ENCODE measurements around the gene KCNJ14.
"Not testable (repeated sequence)": the region's sequence is repeated elsewhere in the genome, so short reads cannot be mapped to it uniquely, and the experiment has no call there.

The KCNJ14 gene

DNA sequence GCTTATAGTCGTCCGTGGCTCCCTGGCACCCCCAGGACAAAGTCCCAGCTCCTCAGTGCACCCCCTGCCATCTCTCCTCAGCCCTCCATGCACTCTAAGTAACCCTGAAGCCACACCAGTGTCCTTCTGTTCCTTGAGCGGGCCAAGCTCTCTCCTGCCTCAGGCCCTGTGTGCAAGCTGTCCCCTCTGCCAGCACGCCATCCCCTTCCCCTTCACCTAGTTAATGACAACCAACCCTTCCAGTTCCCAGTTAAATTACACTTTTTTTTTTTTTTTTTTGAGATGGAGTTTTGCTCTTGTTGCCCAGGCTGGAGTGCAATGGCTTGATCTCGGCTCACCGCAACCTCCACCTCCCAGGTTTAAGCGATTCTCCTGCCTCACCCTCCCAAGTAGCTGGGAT, 33.1 kb downstream of the KCNJ14 start:
- DNase-seq (ENCODE audit: low spot score), result not testable (repeated sequence)

DNA sequence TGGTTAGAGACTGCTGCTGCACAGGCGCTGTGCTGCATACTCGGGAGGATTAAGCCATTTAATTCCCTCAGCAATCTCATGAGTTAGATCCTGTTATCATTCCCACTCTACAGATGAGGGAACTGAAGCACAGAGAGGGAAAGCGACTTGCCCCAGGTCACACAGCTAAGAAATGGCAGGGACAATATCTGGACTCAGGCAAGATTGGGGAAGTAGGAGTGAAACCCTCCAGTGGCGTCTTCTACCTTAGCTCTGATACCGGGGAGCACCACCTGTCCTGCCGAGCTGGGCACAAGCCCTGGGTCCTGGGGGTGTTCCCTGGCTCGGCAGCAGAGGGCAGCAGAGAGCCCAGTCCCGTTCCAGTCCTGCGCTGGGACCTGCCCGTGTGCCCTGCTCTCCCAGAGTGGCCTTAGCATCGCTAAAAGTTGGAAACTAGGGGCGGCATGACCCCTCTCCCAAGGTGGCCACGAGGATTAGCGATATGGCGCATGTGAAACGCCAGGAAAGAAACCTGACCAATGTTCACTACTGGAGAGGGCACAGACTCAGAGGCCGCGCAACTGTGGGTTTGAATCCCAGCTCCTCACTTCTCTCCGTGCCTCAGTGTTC, 34.3 kb downstream of the KCNJ14 start:
- no peak for DNase-seq (ENCODE audit: low spot score)

DNA sequence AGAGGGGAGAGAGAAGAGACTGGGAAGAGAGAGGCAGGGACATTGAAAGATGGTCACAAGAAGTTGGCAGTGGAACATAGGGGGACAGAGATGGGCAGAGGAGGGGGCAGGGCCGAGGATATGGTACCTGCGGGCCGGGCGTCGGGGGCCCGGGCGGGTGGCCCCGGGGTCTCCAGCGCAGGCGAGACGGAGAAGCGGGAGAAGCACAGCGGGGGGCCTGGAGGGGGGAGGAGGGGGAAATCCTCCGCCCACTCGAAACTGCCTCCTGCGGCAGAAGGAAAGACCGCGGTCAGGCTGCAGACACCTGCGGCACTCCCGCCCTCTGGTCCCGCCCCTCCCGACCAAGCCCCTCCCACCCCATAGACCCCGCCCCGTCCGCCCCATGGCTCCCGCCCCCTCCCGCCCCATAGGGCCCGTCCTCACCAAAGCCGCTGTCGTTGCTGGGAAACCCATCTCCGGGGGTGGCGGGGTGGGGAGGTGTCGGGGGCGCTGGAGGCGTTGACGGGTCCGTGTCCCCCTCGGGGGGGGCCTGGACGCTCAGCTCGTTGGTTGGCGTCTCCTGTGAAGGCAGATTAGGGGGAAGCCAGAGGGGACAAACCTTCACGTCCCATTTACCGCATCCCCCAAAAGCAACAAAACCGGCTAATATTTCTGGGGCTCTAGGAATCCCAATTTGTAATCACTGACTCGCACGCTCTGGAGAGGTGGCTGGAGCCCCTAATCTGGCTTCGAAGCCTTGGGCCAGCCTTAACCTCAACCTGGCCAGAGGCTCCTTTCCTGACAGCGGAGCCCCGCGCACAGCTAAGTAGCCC, 35.8 kb downstream of the KCNJ14 start:
- DNase-seq (ENCODE audit: low spot score), result no peak

DNA sequence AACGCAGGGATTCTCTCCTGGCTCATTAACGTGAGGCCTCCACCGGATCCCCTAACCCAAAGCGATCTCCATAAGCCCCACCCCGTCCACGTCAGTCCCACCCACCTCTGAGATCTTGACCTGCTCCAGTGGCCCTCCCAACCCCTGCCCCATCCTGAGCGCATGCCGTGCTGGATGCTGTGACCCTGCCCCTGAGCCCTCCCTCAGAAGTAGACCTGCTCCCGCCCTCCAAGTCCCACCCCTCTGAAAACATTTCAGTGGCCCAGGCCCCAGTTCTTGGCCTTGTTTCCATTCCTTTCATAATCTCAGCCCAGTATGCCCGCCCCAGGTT, 36.4 kb downstream of the KCNJ14 start:
- no peak for DNase-seq (ENCODE audit: low spot score)

DNA sequence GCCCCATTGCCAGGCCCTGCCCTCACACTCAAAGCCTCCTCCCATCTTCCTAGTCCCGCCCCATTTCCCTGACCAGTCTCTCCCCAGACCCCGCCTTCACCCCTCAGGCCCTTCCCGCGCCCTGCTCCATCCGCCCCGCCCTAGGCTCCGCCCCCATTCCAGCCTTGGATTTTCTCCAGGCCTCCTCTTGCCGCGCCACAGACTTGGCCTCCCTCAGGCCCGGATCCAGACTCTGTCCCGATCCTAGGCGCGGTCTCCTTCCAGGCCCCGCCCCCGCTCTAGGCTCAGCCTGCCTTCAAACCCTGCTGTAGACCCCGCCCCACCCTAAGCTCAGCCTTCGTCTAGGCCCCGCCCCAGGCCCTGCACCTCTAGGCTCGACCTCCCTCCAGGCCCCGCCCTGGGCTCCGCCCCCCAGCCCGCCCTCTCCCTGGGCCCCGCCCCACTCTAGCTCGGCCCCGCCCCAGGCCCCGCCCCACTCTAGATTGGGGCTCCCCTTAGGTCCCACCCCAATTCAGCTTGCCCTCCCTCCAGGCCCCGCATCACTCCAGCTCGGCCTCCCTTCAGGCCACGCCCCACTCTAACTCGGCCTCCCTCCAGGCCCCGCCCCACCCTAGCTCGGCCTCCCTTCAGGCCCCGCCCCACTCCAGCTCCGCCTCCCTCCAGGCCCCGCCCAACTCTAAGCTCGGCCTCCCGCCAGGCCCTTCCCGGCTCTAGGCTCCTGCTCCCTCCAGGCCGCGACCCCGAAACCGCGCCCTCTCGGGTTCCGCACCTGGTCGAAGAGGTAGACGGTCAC, 37.7 kb downstream of the KCNJ14 start:
- DNase-seq (ENCODE audit: low spot score), result peak; percentile 78

DNA sequence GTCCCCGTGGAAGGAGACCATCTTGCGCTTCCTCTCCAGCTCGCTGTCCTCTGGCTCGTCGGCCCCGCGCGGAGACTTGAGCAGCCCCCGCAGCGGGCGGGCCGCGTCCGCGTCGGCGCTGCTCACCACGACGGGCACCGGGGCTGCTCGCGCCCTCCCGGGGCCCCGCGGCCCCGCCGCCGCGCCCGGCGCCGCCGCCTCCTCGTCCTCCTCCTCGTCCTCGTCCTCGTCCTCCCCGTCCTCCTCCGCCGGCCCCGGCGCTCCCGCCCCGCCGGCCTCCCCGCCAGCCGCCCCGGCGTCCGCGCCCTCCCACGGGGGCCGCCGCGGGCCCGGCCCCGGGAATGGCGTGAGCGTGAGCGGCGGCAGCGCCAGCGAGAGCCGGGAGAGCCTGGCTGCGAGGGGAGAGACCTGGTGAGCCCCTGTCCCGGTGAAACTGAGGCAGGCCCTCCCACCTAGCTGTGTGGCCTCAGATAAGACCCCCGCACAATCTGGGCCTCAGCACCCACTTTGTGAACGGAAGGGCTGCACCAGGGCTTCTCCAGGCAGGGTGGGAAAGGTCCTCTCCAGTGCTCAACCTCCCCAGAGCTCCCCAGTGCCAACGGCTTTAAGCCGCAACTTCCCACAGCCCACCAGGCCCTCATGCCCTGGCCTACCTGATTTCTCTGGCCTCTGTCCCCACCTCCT, 38.5 kb downstream of the KCNJ14 start:
- no peak for DNase-seq (ENCODE audit: low spot score)

DNA sequence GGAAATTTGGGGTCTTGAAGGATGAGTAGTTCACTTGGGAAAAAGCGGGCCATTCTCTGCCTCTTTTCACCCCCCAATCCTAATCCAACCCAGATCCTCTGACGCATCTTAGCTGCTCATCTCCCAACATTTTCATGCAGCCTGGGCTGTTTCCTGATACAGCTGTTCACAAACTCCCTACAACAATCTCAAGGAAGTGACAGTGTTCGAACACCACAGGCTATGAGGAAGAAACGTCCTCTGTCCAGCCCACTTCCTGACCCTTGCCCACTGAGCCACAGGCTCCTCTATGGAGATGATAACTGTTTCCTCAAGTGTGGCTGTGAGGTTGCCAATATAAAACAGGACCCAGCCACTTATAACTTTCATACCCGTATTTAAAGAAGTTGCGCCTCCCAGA, 40.0 kb downstream of the KCNJ14 start:
- no peak for DNase-seq (ENCODE audit: low spot score)

DNA sequence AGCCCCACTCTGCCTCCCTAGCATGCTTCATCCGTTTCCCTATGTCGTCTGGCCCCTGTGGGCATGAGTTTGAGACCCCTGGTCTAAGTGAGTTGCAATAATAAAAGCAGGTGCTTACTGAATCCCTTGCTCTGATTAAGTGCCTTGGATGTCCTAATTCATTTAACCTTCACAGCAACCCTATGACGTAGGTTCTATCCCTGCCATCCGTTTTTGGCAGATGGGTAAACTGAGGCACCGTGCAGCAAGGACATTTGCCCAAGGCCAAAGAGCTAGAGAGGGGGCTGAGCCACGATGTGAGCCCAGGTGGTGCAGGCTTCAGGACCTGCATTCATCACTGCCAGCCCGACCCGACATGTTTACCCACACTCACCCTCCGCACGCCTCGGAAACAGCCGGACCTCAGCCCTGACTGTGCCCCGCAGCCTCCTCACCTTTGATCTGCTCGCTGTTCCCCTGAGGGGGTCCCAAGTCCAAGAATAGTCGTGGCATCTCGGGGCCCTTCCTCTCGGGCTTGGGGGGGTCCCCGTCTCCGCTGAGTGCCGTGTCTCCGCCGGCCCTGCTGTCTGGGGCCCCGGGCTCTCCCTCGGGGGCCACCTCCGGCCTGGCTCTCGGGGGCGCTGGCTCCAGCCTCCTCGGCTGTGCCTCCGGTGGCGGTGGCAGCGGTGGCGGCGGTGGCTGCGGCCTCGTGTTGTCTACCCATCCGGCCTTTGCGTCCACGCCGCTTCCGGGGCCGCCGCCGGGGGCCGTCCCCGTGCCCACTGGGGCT, 41.8 kb downstream of the KCNJ14 start:
- no peak for DNase-seq (ENCODE audit: low spot score)

DNA sequence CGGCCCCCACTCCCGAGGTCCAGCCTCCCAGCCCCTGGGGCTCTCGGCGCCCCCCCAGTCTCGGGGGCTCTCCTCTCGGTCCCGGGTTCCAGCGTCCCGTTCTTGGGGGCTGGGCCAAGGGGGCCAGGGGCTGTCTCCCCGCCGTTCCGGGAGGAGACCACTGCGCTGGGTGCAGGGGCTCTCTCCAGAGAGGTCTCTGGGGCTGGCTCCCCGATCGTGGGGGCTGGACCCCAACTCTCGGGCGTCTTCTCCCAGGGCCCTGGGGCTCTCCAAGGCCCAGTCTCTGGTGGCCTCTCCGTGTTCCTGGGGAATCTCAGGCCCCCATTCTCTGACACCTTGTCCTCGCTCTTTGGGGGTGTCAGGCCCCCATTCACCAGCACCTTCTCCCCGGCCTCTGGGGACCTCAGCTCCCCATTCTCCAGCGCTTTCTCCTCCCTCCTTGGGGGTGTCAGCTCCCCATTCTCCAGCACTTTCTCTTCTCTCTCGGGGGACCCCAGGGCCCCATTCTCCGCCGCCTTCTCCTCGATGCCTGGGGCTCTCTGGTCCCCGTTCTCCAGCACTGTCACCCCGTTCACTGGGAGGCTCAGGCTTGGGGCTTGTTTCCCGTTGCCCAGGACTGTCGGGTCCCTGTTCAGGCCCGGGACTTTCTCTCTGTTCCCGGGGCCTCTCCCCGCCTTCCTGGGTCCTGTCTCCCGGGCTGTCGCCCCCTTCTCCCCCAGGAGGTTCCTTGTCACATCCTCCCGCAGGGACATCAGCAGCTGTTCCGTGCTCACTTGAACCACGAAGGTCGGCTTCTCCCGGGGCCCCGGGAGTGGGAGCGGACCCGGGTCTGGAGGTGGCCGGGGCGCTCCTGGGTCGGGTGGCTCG, 42.6 kb downstream of the KCNJ14 start:
- DNase-seq (ENCODE audit: low spot score), result no peak

DNA sequence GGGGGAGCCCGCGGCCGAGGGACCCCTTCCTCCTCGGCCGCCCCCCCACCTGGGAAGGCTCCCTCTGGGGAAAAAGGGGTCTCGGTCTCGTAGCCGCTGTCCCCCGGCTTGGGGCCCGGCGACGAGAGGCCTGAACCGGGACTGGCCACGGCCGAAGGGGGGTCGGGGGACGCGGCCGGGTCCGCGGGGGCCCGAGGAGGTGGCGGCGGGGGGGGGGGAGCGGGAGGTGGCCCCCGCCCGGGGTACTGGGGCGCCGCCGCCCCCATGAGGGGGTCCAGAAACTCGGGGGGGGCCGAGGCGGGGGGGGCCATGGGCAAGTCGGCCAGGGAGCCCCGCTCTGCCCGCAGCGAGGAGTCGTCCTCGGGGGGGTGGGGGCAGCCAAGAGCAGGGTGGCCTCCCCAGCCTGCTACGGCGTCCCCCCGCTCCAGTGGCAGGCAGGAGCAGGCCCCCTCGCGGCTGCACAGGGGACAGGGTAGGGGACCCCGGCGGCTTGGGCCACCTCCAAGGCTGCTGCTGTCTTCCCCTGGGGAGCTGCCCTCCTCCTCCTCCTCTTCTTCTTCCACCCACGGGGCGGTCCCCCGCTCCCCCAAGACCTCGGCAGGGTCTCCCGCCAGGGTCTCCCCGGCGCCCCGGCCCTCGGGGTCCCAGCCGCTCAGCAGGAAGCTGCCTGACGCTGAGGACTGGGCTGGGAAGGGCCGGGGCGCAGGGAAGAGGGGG, 43.4 kb downstream of the KCNJ14 start:
- no peak for DNase-seq (ENCODE audit: low spot score)

DNA sequence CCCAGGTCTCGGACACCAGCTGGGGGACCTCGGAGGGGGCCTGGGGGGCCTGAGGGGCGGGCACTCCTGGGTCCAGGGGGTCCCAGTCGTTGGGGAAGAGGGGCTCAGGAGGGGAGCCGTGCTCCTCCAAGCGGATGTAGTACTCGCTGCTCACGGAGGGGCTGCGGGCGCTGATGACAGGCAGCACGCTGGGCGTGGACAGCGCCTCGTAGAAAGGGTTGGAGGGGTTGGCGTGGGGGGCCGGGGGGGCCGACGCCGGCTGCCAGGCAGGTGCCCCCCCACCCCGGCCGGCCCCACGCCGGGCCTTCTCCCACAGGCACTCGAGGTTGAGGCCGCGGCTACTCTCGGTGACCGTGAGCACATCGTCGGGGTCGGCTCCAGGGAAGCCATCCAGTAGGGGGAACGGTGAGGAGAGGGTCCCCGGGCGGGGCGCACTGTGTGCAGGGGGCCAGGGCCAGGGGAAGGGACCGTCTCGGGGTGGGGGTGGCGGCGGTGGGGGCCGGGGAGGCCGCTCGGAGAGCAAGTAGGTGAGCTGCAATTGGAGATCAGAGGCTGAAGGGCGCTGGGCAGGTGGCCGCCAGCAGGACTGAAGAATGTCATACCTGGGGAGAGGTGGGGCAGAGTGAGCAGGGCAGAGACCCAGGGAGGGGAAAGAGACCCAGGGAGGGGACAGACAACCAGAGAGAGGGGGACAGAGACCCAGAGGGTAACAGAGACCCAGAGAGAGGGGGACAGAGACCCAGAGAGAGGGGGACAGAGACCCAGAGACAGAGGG, 44.1 kb downstream of the KCNJ14 start:
- DNase-seq (ENCODE audit: low spot score), result no peak

DNA sequence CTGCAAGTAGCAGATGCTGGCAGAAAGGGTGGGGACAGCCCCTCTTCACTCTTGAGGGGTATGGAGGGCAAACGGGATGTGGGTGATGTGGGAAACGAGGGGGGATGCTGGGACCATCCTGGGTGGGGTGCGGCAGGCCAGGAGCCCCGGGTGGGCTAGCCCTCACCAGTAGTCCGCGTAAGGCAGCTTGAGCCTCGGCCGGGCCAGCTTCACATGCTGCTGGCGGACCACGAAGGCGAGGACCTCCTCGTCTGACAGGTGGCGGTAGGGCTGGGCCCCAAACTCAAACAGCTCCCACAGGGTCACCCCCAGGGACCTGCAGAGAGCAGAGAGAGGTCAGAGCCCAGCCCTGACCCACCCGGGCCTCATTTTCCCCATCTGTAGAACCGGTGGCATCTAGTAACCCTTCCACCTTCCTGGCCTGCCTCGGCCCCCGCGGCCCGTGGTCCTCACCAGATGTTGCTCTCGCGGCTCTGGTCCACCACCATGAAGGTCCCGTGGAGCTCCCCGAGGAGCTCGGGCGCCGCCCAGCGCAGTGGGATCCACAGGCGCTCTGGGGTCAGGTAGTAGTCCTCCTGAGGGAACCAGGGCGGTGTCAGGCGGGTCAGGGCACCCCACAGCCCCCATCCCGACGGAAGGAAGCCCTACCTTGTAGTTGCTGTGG, 45.6 kb downstream of the KCNJ14 start:
- DNase-seq (ENCODE audit: low spot score), result no peak

DNA sequence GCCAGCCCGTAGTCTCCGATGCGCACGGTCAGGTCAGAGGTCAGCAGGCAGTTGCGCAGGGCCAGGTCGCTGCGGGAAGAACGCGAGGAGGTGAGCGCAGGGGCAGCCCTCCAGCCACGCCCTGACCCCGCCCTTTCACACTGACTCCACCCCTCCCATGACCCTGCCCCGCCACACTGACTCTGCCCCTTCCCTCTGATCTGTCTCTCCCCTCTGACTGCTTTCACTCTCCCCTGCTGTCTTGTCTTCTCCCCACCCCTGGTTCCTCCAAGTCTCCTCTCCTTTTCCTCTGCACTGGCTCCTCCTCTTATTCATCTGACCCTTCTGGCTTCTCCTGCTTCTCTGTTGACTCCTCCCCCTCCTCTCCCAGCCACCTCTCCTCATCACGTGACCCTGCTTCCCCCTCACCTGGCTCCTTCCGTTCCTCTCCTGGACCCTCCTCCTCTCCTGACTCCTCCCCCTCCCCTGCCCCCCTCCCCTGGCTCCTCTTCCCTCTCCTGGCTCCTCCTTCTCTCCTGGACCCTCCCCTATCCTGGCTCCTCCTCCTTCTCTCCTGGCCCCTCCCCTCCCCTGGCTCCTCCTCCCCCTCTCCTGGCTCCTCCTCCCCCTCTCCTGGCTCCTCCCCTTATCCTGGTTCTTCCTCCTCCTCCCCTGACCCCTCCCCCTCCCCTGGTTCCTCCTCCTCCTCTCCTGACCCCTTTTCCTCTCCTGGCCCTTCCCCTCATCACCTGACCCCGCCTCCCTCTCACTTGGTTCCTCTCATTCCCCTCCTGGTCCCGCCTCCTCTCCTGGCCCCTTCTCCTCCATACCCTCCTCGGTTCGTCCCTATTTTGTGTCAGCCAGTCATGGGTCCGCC, 46.3 kb downstream of the KCNJ14 start:
- DNase-seq (ENCODE audit: low spot score), result no peak

DNA sequence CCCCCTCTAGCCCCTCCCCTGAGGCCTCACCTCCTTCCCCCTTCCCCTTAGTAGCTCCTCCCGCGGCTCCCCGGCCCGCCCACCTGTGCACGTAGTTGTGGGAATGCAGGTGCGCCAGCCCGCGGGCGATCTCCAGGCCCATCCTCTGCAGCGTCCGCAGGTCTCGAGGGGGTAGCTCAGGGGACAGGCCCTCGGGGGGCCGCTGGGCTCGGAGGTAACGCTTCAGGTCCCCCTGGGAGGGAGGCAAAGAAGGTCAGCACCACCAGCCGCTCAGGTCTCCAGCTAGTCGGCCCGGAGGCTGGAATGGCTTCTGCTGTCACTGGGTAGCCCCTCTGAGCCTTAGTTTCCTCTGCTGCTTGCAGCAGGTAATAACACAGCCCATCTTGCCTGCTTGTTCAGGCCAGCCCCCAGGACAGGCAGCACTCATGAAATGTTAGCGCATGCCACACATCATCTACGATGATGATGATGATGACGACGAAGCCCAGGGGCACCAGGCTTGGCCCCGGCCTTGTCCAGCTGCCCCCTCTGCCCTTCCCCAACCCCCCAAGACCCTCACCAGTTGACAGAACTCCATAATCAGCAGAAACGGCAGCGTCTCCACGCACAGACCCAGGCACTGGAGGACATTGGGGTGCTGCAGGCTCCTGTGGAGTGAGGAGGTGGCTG, 47.1 kb downstream of the KCNJ14 start:
- no peak for DNase-seq (ENCODE audit: low spot score)

DNA sequence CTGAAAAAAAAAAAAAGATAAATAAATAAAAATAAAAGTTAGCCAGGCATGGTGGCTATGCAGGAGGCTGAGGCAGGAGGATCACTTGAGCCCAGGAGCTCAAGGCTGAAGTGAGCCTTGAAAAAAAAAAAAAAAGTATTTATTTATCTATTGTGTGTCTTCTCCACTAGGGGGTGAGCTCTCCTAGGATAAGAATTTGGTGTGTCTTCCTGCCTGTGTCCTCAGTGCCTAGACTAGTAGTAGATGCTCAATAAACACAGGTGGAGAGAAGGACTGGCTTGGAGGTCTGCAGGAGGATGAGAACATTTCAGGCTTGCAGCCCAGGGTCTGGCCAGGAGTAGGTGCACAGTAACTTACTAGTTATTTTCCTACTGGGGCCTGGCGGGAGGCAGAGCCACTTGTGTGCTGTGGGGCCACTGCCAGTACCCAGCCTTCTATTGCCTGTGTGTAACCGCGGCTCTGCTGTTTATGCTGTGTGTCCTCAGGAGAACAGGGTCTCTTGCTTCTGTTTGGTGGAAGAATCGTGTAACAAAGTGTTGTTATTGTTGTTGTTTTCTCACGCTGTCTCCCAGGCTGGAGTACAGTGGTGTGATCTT, 50.9 kb downstream of the KCNJ14 start:
- no peak for DNase-seq (ENCODE audit: low spot score)

DNA sequence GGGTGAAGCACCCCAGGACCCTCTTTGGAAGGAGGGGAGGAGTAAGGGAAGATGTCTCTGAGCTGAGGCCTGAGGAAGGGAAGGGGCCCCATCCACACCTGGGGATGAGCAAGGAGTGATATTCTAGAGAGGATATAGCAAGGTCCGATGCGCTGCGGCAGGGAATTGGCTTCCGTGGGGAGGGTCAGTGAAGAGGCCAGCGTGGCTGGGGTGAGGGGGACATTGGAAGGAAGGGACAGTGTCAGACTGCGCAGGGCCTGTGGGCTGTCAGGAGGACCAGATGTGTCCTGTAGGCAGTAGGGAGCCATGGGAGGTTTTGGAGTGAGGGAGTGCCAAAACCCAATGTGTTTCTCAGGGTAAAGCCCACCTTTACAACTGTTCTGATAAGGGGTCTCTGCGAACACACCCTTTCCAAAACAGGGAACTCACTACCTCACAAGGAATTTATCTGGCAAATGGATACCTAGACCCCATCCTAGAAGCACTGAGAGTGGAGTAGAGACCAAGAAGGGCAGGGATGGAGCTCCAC, 52.6 kb downstream of the KCNJ14 start:
- DNase-seq (ENCODE audit: low spot score), result no peak
